Panc1 (cell line): ENCODE results near the gene ANKRD22. TPM values are rescaled to one million over a fixed set of nuclear protein-coding genes. Genes with fewer than 3 reads are reported as not detected.

Experiments used
- ATAC-seq: fragments of 200-7000 bp; cut with Tn5 transposase; 2 replicates; pipeline ENCODE4 v1.9.1; 2020; ENCODE audit warnings: mild to moderate bottlenecking, moderate library complexity
- BruUV-seq: library from RNA; stranded (reverse); fragments of 400-500 nt; replicated peaks from 2 replicates; lab custom pipeline; 2021; lab: Mats Ljungman, UMichigan
- CTCF ChIA-PET: fragments of 300-600 bp; sonication (Branson Sonifier 250); formaldehyde crosslinking; loops from one replicate; lab custom pipeline; 2022; ENCODE audit warnings: antibody characterized with exemption; lab: Charles Lee
- POLR2A ChIA-PET: fragments of 300-600 bp; sonication (Branson Sonifier 250); formaldehyde crosslinking; loops from one replicate; lab custom pipeline; 2022; ENCODE audit warnings: antibody characterized with exemption; lab: Charles Lee
- DNase-seq: peaks from one replicate; pipeline ENCODE4 v3.0.0-alpha.2; 2010; ENCODE audit warnings: low read depth, low spot score
- H3K27ac ChIP-seq: 2 replicates; pipeline ENCODE4 v1.5.1; 2011; ENCODE audit warnings: mild to moderate bottlenecking, low read length, inconsistent platforms
- H3K27me3 ChIP-seq: fragments of 200-500 bp; sonication (Bioruptor generic); 2 replicates; pipeline ENCODE4 v1.6.0; 2014; ENCODE audit warnings: low read length, inconsistent platforms; ENCODE audit not compliant: control insufficient read depth, insufficient read depth
- H3K36me3 ChIP-seq: fragments of 200-500 bp; sonication (Bioruptor generic); 2 replicates; pipeline ENCODE4 v1.5.1; 2014; ENCODE audit warnings: inconsistent platforms, mild to moderate bottlenecking, low read length, moderate library complexity; ENCODE audit not compliant: control insufficient read depth, insufficient read depth
- H3K4me1 ChIP-seq: 2 replicates; pipeline ENCODE4 v1.5.1; 2011; ENCODE audit warnings: inconsistent platforms, mild to moderate bottlenecking, low read length, moderate library complexity; ENCODE audit not compliant: control insufficient read depth, insufficient read depth
- H3K4me3 ChIP-seq, 2 experiments: 2 replicates each; pipeline ENCODE4 v1.5.1; 2011 to 2012; ENCODE audit warnings: low read depth in 2 of 2, low read length in 2 of 2, mild to moderate bottlenecking in 2 of 2, inconsistent platforms in 1 of 2, moderate library complexity in 1 of 2
- H3K9me3 ChIP-seq: fragments of 200-500 bp; sonication (Bioruptor generic); 2 replicates; pipeline ENCODE4 v1.5.1; 2014; ENCODE audit warnings: low read depth, mild to moderate bottlenecking, inconsistent platforms, low read length, moderate library complexity; ENCODE audit not compliant: control insufficient read depth, insufficient read depth
- CTCF ChIP-seq: fragments of 450-650 bp; IDR thresholded peaks from 2 replicates; pipeline ENCODE4 v1.5.1; 2017; ENCODE audit warnings: mild to moderate bottlenecking
- POLR2AphosphoS5 ChIP-seq: IDR thresholded peaks from 2 replicates; pipeline ENCODE4 v1.6.1; 2012; ENCODE audit warnings: mild to moderate bottlenecking, low read depth, low read length, moderate library complexity
- SIN3A ChIP-seq: IDR thresholded peaks from 2 replicates; pipeline ENCODE4 v1.6.1; 2012; ENCODE audit warnings: low read depth, mild to moderate bottlenecking, low read length, moderate library complexity, borderline replicate concordance; ENCODE audit not compliant: insufficient read depth
- TCF7L2 ChIP-seq: IDR thresholded peaks from 2 replicates; pipeline ENCODE4 v1.6.1; 2011; ENCODE audit warnings: mild to moderate bottlenecking, low read depth, low read length, inconsistent platforms
- in situ Hi-C: cut with HindIII; loops from 2 replicates; pipeline ENCODE4 v1.10.0; 2016; ENCODE audit warnings: low sequenced_read_pairs, low pct_unique_long_range_greater_than_20kb
- intact Hi-C: fragments of 100-400 bp; cut with micrococcal nuclease; formaldehyde crosslinking; loops from one replicate; pipeline ENCODE4 v1.10.0; 2022; ENCODE audit not compliant: unreplicated experiment
- total RNA-seq: library from RNA; stranded (reverse); gene quantifications from one replicate; pipeline ENCODE4 v1.2.1, GENCODE V29; 2021; ENCODE audit not compliant: unreplicated experiment
- TF ChIP-seq, protein P1 (sequence below), 2 experiments: IDR thresholded peaks; 2 replicates each; pipeline ENCODE4 v1.6.1; 2011 to 2012; ENCODE audit warnings: low read depth in 2 of 2, control low read depth in 1 of 2, low read length in 1 of 2, mild to moderate bottlenecking in 1 of 2, moderate library complexity in 1 of 2; ENCODE audit not compliant: insufficient read depth in 1 of 2

ANKRD22 gene
- total RNA-seq, 1 experiment from 2014 or later, result 0.15 TPM

DNA sequence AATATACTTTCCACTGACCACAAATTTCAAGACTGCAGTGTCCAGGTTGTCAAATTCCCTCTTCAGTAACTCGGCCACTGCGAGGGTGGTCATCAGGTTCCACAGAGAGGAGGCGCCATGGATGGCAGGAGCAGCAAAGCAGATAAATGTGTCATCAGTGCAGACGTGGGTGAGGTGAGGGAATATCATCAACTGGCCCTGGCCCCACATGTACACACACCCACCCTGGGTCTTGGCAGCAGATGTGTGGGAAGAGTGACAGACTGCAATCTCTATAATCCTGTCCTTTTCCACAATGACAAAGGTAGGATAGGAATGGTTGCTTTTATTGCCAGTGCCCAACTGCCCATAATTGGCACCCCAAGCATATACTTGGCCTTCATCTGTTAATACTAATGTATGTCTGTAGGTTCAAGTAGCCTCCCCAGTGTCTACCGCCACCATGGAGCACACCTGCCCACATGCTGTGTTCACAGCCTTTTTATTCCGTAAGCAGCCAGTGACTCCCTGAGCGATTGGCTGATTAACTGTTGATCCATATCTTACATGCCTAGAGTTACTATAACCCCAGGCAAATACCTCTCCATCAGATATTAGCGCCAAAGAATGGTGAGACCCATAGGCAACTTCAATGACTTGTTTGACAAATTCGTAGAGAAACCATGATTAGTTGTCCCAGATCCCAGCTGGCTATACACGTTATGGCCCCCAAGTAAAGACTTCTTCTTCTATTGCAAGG lies 65.4 kb downstream of the ANKRD22 start:
- no peaks in the 10 kb centered on the region for H3K4me1 ChIP-seq
- no peak overlapping the region for H3K4me3 ChIP-seq
- DNase-seq (no peak), ATAC-seq (no peak)
- intact Hi-C loops (no loop called here), in situ Hi-C loops (no loop called here)
- H3K36me3 ChIP-seq, result no peaks in the 10 kb centered on the region
- ChIA-PET CTCF (no interaction called here), POLR2A (no interaction called here)
- H3K9me3 ChIP-seq, result no peaks in the 10 kb centered on the region
- no peak for TF ChIP-seq POLR2AphosphoS5
- H3K27ac ChIP-seq, result no peak overlapping the region
- no TSS peak for BruUV-seq
- no peaks in the 10 kb centered on the region for H3K27me3 ChIP-seq

DNA sequence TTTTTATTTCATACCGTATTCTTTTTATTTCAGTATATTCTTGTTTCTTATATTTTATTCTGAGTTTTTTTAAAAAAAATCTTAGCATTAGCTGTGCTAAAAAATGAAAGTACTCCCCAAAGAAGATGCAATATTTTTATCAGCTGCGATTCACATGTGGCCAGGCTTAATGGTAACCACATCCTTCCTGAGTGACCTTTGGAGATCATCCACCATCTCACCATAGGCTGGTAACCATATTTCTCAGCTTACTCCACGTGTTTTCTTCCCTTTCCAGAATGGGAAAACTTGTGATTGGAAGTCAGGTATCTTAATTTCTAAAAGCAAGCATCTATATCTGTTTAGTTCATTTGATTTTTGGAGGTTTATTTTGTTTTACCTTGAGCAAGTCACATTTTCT lies 67.9 kb downstream of the ANKRD22 start:
- no peaks in the 10 kb centered on the region for H3K9me3 ChIP-seq
- CTCF ChIA-PET, result no interaction called here
- no peak for TF ChIP-seq SIN3A
- no peak for TF ChIP-seq TCF7L2
- no peak for TF ChIP-seq CTCF
- TF ChIP-seq, protein P1, sequence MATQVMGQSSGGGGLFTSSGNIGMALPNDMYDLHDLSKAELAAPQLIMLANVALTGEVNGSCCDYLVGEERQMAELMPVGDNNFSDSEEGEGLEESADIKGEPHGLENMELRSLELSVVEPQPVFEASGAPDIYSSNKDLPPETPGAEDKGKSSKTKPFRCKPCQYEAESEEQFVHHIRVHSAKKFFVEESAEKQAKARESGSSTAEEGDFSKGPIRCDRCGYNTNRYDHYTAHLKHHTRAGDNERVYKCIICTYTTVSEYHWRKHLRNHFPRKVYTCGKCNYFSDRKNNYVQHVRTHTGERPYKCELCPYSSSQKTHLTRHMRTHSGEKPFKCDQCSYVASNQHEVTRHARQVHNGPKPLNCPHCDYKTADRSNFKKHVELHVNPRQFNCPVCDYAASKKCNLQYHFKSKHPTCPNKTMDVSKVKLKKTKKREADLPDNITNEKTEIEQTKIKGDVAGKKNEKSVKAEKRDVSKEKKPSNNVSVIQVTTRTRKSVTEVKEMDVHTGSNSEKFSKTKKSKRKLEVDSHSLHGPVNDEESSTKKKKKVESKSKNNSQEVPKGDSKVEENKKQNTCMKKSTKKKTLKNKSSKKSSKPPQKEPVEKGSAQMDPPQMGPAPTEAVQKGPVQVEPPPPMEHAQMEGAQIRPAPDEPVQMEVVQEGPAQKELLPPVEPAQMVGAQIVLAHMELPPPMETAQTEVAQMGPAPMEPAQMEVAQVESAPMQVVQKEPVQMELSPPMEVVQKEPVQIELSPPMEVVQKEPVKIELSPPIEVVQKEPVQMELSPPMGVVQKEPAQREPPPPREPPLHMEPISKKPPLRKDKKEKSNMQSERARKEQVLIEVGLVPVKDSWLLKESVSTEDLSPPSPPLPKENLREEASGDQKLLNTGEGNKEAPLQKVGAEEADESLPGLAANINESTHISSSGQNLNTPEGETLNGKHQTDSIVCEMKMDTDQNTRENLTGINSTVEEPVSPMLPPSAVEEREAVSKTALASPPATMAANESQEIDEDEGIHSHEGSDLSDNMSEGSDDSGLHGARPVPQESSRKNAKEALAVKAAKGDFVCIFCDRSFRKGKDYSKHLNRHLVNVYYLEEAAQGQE (IDR thresholded peaks at IDR 0.05; ENCODE audit: insufficient read depth in 1 of 2, low read depth in 2 of 2, low read length in 1 of 2), result no peak
- no peak for TF ChIP-seq POLR2AphosphoS5
- no peaks in the 10 kb centered on the region for H3K36me3 ChIP-seq
- H3K4me3 ChIP-seq, result no peak overlapping the region
- H3K4me1 ChIP-seq, result no peaks in the 10 kb centered on the region
- POLR2A ChIA-PET, result no interaction called here
- no peak overlapping the region for H3K27ac ChIP-seq
- intact Hi-C loops (no loop called here), in situ Hi-C loops (no loop called here)
- BruUV-seq, result no TSS peak
- ATAC-seq (no peak), DNase-seq (no peak)
- H3K27me3 ChIP-seq, result no peaks in the 10 kb centered on the region

- no peaks in the 10 kb centered on the region for H3K9me3 ChIP-seq
- in situ Hi-C loops (no loop called here), intact Hi-C loops (no loop called here)
- ChIA-PET CTCF (no interaction called here), POLR2A (no interaction called here)
- no peak overlapping the region for H3K4me3 ChIP-seq
- BruUV-seq, result no TSS peak
- no peaks in the 10 kb centered on the region for H3K4me1 ChIP-seq
- no peaks in the 10 kb centered on the region for H3K36me3 ChIP-seq
- no peaks in the 10 kb centered on the region for H3K27me3 ChIP-seq
- ATAC-seq (no peak), DNase-seq (no peak)
- TF ChIP-seq, protein P1 (IDR thresholded peaks at IDR 0.05; ENCODE audit: insufficient read depth in 1 of 2, low read depth in 2 of 2, low read length in 1 of 2), result no peak
- TF ChIP-seq SIN3A (no peak), POLR2AphosphoS5 (no peak), TCF7L2 (no peak), CTCF (no peak)
- no peak overlapping the region for H3K27ac ChIP-seq
These were observed 69.4 kb downstream of the ANKRD22 start for GRCh38 chr10:88782222-88782621.
